NCI-H187 (cell line): ENCODE data around the gene MALRD1.
"Not testable (repeated sequence)": the region's sequence is repeated elsewhere in the genome, so short reads cannot be mapped to it uniquely, and the experiment has no call there.

ENCODE experiments used
- DNase-seq, 2 experiments: peaks; one replicate each; lab custom pipeline; 2025; lab: John Stamatoyannopoulos, UW

Gene MALRD1

DNA sequence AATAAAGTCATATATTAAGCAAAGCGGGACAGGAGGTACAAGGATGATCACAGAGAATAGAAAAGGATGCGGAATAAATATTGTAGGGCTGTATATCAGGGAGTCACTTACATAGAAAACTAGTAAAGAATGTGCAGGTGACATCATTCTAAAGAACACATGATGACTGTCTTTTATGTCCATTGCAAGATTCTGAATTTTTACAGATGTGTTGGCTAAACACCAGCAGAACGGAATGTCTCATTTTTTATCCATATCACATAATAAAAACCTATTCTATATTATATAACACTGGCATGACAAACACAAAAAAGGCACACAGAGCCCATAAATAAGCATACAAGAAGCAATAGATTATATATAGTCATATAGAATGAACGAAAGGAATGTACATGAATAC is 448.4 kb downstream of the MALRD1 start:
- DNase-seq = no peak

DNA sequence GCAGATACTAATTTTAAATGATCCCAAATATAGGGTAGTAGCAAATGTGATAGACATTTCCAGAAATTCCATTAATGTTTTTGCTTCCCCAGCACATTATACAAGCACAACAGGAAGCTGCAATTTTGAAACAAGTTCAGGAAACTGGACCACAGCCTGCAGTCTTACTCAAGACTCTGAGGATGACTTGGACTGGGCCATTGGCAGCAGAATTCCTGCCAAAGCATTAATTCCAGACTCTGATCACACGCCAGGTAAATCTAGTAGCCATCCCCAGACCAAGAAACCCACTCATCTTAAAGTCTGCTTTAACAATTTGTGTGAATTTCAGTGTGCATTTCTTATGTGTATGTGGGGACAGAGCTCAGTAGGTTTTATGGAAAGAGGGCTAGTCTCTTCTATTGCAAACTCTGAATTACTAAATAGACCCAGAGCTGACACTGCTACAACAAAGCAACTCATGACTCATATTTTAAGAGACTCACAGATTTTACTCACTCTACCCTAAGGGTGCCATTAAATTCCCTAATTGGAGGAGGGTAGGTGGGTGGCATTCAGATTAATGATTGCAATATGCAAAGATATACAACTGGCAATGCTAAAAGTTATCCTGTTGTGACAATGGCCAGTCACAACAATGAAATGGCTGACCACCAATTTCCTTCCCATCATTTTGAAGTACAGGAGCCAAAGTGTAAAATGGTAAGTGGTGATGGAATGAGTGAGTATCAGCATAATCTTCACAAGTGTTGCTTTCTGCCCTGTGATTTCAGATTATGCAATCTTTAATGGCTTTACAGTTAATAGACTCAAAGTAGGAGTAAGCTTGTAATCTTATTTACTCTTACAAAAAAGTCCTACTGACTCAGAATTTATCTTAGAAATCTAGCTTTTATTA is 450.0 kb downstream of the MALRD1 start:
- DNase-seq = no peak

DNA sequence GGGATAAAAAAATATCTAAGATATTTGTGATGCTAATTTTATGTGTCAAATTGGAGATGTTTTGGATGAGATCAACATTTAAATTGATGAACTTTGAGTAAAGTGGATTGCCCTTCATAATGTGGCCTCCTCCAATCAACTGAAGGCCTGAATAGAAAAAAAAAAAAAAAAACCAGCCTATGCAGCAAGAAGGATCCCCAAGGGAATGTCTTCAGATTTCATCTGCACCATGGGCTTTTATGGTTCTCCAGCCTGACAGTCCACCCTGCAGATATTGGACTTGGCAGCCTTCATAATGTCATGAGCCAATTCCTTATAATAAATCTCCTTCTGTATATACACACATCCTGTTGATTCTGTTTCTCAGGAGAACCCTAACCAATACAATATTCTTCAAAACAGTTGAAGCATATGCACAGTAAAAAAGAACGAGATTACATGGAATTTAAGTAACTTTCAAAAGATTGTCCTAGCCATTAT is 450.7 kb downstream of the MALRD1 start:
- DNase-seq = no peak

DNA sequence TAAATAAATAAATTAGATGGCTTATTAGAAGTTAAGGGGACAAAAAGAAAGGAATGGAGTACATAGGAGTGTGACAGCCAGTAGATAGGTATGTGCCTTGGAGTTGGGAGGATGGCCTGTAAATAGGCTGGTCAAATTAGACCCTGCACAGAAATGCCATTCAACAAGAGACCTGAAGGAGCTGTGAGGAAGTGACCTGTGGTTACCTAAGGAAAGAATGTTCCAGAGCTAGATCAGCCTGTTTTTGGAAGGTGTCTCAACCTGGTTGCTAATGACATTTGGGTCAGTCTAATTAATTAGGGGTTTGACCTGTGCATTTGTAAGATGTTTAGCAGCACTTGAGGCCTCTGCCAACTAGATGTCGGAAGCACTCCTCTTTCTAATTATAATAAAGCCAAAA is 452.4 kb downstream of the MALRD1 start:
- no peak for DNase-seq

DNA sequence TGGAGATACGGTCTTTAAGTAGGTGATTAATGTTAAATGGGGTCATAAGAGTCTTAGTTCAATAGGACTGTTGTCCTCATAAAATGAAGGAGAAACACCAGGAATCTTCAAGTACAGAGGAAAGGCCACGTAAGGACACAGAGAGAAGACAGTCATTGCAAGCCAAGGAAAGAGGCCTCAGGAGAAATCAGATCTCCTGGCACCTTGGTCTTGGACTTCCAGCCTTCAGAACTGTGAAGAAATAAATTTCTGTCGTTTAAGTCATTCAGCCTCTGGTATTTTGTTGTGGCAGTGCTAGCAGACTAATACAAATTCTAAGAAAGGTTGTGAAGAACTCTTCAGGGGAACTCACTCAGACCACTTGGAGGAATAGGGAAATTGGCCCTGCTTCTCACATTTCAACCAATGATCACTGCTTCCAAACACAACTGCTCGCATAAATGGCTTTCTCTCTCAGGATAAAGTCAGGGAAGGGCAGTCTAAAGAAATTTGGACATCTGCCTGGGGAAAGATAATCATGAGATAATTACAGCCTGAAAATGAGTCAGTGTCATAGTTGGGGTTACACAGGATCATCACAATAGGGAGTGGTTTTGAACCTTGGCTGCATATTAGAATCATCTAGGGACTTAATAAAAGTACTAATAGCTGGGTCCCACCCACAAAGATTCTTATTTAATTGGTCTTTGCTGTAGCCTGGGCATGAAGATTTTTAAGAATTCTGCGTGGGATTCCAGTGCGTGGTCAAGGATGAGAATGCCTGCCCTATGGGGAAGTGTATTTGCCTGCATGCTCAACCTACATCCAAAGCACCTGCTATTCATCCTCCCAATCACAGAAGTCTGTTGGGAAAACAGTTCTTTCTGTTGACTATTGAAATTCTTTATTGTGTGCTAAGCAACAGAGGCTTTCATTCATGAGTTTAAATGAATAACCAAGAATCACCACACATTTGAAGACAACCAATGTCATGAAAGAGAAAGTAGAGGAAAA is 457.0 kb downstream of the MALRD1 start:
- no peak for DNase-seq

DNA sequence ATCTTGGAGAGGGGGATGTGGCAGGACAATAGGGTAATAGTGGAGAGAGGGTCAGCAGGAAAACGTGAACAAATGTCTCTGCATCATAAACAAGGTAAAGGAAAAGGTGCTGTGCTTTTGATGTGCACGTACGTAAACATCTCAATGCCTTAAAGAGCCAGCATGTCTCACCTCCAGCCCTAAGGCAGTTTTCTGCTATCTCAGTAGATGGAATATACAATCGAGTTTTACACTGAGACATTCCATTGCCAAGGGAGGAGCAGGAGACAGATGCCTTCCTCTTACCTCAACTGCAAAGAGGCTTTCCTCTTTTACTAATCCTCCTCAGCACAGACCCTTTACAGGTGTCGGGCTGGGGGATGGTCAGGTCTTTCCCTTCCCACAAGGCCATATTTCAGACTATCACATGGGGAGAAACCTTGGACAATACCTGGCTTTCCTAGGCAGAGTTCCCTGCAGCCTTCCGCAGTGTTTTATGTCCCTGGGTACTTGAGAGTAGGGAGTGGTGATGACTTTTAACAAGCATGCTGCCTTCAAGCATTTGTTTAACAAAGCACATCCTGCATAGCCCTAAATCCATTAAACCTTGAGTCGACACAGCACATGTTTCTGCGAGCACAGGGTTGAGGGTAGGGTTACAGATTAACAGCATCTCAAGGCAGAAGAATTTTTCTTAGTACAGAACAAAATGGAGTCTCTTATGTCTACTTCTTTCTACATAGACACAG is 461.6 kb downstream of the MALRD1 start:
- not testable (repeated sequence) for DNase-seq

DNA sequence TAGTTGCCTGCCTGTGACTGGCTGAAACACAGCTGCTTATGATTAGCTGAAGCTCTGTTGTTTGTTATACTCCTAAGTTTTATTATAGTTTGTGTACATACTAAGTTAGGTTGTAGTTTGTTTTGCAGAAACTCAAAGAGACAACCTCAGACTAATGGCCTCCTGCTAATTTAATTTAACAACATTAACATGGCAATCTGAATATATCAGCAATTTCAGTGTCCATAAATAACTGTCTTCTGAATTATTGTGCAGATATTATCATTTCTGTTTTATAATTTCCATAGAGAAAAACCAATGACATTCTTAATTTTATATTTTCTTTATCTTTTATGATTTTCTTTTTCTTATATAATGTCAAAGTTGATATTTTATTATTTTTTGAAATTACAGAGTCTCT is 469.5 kb downstream of the MALRD1 start:
- no peak for DNase-seq

DNA sequence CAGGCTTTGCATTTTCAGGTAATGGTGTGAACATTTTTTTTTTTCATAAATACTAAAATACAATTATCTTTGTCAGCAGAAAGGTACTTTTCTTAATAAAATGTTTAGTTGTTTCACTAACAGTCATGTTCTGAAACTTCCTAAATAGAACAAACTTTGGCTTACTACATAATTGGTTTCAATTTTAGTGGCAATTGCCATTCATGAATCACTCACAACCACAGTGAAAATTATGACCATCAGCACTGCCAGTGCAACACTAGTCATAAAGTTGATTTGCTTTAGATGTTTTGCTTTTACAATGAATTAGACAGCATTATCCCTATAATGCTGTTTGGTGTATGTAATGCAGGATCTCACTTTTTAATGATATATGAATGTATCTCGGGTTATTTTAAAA is 470.0 kb downstream of the MALRD1 start:
- no peak for DNase-seq

DNA sequence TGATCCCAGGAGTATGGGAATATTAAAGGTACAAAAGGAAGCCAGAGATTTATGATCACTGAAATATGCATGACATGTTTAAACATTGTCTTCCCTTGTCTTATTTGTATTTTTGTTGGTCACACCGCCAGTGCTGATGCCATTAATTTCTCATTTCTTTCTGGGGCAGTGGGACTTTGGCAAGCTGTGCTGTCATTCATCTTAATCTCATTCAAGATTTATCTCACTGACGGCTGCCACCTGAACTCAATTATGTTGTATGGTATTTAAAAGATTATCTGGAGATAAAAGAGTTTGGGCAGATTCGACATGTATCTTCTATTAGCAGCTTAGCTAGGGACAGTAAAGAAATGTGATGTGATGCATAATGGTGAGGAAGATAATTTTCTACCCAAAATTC is 482.7 kb downstream of the MALRD1 start:
- no peak for DNase-seq

DNA sequence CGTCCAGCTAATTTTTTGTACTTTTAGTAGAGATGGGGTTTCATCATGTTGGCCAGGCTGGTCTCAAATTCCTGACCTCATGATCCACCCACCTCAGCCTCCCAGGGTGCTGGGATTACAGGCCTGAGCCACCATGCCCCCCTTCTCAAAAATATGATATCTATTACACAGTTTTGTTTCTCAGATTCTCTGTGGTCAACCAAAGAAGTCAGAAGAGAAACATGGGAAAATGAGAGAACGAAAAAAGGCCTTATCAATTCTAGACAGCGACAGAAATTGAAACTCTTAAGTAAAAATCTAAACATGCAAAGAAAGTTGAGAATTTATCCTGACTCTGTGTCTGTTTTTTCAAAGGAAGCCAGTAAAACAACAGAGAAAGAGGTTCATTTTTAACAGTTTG is 483.8 kb downstream of the MALRD1 start:
- DNase-seq = no peak

DNA sequence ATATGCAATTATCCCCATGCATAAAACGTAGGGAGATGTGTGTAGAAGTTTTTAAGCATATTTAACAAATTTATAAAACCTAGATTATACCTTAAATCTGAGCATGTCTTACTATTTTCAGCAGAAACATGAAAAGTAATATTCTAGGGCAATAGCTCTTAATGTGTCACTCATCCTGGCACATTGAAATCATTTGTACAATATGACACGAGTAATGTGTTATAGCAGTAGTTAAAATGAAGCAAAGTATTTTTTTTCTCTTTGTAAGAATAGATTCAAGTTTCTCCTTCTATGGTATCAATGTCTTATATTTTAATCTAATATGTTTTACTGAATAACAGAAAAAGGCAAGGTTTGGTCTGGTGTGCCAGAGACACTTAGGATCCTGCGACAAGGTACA is 492.7 kb downstream of the MALRD1 start:
- DNase-seq = no peak

DNA sequence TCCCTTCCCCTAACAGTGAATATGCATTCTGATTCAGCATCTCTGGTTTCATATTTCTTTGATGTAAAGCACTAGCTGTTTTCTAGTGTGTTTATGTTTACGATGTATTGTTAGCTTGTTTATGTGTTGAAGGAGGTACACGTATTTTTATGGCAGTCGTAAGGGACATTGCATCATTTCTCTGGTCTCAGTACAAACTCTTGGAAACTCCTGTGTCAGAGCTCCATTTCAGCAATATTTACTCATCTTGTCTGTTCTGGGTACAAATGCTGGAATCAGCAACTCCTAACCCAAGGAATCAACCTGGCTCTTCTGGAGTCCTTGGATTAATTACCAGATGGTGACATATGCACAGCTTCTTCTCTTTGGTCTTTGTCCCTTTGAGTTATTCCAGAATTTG is 497.6 kb downstream of the MALRD1 start:
- DNase-seq = no peak

DNA sequence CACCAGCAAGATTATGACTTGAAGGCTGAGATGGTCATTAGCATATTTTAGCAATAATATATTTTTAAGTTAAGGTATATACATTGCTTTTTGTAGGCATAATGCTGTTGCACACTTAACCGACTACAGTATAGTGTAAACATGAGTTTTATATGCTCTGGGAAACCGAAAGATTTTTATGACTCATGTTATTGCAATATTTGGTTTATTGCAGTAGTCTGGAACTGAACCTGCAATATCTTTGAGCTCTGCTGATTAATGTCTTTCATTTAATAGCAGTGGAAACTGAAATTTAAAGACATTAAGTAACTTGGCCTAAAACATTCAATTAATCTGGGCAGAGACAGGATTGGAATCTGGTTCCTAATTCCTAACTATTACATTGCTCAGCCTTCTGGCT is 500.9 kb downstream of the MALRD1 start:
- no peak for DNase-seq

DNA sequence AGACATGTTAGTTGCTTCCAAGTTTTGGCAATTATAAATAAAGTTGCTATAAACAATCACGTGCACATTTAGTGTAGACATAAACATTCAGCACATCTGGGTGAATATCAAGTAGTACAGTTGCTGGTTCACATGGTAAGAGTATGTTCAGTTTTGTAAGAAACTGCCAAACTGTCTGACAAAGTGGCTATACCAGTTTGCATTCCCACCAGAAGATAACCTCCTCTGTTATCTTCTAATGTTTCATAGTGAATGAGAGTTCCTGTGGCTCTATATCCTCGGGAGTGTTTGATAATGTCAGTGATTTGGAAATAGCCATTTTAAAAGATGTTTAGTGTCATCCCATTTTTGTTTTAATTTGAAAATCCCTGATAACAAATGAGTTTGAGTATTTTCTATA is 508.1 kb downstream of the MALRD1 start:
- no peak for DNase-seq

DNA sequence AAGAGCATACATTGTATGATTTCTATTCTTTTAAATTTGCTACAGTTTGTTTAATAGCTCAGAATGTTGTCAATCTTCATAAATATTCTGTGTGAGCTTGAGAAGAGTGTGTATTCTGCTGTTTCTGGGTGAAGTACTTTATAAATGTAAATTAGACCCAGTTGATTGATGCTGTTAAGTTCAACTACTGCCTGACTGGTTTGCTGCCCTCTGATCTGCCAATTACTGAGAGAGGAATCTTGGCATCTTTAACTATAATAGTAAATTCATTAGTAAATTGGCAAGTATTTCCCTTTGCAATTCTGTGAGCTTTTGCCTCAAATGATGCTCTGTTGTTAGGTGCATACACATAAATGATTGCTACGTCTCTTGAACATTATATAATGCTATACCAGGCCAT is 512.6 kb downstream of the MALRD1 start:
- no peak for DNase-seq

DNA sequence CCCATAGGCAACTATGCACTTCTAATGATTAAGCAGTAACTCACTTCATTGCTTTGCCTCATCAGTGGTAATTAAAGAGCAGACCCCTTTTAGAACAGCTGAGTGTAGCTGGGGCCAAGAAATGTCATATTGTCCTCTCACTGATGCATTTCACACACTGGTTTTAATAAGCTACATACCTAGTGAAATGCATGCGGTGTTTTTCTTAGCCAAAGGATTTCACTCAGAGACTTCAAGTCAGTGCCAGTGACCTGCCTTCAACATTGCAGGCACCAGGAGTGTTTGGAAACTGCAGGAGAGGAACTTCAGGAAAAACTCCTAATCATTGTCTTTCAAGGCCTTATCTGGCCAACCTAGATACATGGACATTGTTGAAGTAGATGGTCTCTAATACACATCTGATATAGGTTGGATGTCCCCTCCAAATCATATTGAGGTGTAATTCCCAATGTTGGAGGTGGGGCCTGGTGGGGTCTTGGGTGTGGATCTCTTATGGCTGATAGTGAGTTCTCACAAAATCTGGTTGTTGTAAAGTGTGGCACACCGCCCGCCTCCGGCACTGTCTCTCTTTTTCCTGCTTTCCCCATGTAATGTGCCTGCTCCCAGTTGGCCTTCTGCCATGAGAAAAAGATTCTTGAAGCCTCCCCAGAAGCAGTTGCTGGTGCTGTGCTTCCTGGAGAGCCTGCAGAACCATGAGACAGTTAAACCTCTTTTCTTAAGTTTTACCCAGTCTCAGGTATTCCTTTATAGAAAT is 515.0 kb downstream of the MALRD1 start:
- DNase-seq = no peak

DNA sequence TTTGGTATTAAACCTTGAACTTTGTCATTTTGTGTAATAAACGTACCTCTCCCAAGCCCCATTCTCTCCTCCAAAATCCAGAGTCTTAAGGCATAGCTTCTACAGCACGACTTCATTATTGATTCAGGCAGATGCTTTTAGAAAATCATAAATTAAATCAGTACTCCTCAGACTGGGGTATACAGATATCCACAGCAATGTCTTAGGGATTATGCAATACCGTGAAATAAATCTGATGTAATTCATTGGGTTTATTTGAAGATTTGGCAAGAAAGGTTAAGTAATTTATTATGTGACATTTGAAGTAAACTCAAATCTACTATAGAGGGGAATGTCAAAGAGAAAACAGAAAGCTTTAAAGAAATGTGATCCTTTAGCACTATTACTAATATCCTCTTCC is 521.5 kb downstream of the MALRD1 start:
- DNase-seq = no peak

DNA sequence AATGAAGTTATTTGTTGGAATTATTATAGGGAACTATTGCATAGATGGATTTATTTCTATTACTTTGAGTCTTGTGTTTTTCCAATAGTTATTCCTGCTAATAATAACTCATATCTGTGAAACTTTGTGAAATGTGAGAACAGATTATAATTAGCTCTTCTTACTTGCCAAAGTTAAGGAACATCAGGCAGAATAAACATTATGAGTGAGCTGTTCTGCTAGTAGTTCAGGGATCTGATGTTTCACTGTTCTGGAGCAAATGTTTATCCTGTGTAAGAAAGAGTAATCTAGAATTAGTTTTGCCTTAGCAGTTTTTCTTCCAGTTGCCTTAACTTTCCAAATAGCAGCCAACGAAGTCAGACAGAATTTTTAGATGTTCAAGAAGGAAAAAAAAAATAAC is 522.4 kb downstream of the MALRD1 start:
- no peak for DNase-seq

DNA sequence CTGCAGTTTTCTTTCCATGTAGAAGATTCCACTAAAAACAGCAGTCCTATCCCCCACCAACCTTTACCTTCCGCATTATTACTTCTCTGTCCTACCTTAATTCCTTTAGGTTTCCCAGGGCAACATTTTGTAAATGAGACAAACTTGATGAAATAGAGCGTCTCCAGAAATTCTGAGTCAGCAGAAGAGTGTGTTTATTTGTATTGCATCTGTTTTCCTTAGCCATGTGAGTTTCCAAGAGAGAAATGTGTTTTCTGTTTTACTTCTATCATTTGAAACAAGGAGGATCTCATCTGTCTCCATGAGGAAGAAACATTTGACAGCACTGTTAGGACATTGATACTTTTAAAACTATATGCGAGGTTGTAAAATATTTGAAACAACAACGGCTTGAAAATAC is 523.5 kb downstream of the MALRD1 start:
- DNase-seq = no peak

DNA sequence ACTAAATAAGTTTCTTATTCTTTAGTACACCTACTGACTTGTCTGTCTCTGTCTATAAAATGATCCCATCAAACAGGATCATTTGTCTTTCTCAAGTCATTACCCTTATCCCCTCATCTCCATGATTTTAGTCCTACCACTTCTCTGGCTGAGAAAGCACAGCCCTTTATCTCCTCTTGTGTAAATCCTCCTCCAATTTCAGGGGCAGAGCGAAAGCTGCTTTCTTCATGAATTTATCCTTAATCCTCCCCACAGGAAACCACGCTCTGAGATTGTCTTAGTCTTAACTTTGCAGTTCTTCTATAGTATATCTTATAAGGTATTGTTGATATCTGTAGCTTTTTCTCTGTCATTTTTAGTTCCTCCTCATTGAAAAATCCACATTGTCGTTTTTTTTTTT is 528.0 kb downstream of the MALRD1 start:
- no peak for DNase-seq

DNA sequence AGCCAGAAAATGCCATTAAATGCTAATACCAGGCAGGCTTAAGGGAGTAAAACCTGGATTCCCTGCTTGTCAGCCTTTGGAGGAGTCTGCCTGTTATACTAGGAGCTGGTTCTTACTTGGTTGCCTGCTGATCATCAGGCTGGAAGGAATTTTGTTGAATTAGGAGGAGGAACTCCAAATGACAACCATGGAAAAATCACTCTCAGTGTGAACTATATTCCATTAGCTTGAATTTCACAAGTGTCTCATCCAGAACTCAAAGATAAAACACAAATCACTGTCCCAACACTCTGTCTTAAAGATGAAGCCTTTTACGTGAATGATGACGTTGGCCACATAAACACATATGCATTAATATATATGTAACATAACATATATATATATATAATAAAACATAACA is 528.8 kb downstream of the MALRD1 start:
- no peak for DNase-seq
